HuH-7 (cell line): ENCODE data around the gene UBAC2.
A peak's percentile ranks its signal among the peaks of the same experiment; 100 is the strongest.
"Not testable (repeated sequence)": the region's sequence is repeated elsewhere in the genome, so short reads cannot be mapped to it uniquely, and the experiment has no call there.

Experiments
- DNase-seq: peaks from one replicate; pipeline ENCODE4 v3.0.0; 2011; ENCODE audit warnings: low spot score

UBAC2 gene

DNA sequence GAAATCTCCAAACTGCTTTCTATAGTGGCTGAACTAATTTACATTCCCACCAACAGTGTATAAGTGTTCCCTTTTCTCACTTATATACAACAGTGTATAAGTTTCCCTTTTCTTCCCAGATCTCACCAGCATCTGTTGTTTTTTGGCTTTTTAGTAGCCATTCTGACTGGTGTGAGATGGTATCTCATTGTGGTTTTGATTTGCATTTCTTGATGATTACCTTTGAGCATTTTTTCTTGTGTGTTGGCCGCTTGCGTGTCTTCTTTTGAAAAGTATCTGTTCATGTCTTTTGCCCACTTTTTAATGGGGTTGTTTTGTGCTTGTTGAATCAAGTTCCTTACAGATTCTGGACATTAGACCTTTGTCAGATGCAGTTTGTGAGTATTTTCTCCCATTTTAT lies 49.0 kb downstream of the UBAC2 start:
- DNase-seq, result not testable (repeated sequence)

DNA sequence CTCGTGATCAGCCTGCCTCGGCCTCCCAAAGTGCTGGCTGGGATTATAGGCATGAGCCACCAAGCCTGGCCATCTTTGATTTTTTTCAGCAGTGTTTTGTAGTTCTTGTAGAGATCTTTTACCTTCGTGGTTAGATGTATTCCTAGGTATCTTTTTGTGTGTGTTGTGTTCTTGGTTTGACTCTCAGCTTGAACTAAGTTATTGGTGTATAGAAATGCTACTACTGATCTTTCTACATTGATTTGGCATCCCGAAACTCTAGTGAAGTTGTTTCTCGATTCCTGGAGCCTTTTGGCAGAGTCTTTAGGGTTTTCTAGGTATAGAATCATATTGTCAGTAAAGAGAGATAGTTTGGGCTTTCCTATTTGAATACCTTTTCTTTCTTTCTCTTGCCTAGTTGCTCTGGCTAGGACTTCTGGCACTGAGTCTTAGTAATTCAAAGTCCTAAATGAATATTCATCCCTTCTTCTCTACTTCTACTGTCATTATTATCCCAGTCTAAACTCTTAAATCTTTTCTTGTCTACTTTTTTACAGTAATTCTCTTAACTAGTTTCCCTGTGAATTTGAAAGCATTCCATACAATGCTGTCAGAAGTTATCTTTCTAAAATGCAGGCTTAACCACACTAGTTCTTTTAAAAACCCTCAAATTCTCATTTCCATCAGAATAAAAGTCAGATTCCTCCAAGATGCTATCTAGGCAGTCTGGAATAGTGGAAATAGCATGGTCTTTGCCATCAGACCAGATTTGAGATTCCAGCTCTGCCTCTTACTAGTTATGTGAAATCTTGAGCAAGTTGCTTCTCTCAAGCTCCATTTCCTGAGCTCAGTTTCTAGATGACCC lies 50.5 kb downstream of the UBAC2 start:
- no peak for DNase-seq

DNA sequence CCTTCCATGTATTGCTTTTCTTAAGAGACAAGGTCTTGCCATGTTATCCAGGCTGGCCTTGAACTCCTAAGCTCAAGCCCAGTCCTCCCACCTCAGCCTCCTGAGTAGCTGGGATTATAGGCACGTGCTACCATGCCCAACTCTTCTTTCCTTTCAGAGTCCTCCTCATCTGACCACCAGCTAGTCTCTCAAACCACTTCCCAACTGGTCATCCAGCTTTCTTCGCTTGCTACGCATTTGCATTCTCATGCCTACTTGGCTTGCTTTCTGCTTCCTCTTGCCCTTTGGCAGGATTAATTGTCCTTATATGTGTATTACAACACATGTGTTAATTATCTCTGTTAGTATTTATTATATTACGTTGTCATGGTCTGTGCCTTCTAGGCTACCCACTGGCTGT lies 51.3 kb downstream of the UBAC2 start:
- DNase-seq, result no peak

- DNase-seq, result no peak
Observed at GRCh38 chr13:99254830-99255229, 54.2 kb downstream of the UBAC2 start.

GRCh38 chr13:99255271-99255670 lies 54.6 kb downstream of the UBAC2 start:
- DNase-seq, result no peak

- no peak for DNase-seq
Observed at GRCh38 chr13:99256283-99256682, 55.6 kb downstream of the UBAC2 start.

DNA sequence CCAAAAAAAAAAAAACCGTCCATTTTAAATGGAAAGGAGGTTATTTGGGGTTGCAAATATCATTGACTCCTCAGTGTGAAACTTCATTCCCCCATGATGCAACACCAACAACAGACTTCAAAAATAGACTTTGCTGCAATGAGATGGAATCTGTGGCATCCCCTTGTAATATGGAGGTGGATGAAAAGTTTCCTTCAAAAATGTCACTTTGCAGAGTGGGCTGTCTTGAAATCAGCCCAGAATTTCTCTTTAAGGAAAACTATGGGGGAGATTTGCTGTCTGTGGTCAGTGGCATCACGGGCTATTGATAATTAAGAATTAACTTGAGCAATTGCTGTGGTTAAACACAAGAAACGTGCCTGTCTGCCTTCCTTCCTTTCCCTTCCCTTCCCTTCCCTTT lies 56.1 kb downstream of the UBAC2 start:
- no peak for DNase-seq

DNA sequence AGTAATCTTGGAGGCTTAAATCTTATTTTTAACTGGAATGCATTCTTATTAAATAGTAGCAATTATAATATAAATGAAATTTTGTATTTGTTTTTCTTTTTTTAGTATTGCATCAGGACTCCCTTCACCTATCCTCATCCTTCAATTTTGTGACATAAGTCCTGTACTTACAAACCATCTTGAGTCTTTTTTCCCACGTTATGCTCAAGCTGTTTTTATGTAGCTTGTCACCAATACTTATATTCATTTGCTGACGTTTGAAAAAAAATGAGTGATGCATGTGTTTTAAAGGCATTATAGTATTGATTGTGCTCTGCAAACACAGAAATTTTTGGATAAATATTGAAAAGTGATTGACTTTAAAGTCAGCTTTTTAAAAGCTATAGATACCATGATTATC lies 56.6 kb downstream of the UBAC2 start:
- no peak for DNase-seq

DNA sequence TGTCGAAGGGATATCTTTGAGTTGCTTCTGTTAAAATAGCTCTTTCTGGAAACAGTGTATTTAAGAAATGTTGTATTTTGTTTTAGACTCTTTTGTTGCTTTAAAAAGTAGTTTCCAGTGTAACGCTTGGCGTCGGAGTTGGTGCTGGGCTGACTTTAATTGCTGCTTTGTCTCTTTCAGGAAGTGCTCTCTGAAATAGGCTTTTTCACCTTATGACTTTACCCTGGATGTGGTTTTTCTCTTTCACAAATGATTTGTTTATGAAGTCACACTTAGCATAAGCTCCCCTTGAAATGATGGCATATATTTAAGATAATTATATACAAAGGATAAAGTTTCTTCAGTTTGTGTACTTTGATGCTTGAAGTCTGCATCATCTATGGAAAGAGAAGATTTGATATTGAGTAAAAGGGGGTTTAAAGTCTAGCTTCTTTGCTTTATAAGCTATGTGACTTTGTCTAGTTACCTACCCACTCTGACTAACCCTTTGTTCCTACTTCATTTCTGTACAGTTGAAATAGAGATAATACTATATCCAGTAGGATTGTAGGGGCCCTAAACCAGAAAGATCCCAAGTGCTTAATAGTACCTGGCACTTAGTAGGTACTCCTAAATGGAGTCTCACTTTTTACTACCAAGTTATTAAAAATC lies 57.7 kb downstream of the UBAC2 start, which contains the start of gene GPR18:
TSS of gene GPR18 (minus strand) at position 170 of the 651 bp plus-strand sequence. CDS start 2,507 bp downstream, outside the sequence.
- no peak for DNase-seq

DNA sequence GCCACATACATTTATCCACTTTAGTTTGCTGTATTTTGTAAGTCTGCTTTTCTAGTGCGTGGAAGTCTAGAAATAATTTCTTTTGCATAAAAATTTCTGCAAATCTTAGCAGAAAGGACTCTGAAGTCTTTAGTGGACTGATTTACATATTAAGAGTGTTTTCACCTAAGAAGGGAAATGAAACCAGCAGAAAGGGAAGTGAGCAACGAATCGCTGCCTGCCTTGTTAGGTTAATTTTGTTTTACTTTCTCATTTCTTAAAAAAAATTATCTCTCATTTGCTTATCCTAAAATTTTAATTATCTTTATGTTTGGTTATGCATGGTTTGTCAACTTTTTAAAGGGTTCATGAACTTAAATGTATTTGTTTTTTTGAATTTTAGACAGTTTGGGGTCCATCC lies 58.3 kb downstream of the UBAC2 start:
- no peak for DNase-seq

GRCh38 chr13:99260216-99260615 lies 59.6 kb downstream of the UBAC2 start:
- DNase-seq, result no peak

GRCh38 chr13:99261059-99261458 lies 60.4 kb downstream of the UBAC2 start:
- DNase-seq, result peak; percentile 17

GRCh38 chr13:99263126-99263785 lies 62.6 kb downstream of the UBAC2 start:
- no peak for DNase-seq

DNA sequence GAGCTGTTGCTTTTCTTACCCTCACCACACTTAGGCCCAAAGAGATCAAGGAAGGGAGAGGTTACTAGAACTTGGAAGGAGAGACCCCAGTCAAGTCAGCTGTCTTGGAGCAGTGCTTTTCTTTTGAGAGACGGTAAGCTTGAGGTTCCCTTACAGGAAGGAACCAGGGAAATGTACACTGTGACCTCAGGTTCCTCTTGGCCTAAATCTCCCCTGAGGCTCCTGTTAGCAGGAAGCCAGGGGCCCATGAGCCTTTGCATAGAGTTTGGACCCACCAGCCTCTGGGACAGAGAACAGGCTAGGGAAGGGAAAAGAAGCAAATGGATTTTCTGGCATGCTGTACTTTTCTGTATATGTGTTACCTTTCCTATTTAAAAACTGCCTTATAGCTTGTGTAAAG lies 63.4 kb downstream of the UBAC2 start:
- DNase-seq, result no peak

DNA sequence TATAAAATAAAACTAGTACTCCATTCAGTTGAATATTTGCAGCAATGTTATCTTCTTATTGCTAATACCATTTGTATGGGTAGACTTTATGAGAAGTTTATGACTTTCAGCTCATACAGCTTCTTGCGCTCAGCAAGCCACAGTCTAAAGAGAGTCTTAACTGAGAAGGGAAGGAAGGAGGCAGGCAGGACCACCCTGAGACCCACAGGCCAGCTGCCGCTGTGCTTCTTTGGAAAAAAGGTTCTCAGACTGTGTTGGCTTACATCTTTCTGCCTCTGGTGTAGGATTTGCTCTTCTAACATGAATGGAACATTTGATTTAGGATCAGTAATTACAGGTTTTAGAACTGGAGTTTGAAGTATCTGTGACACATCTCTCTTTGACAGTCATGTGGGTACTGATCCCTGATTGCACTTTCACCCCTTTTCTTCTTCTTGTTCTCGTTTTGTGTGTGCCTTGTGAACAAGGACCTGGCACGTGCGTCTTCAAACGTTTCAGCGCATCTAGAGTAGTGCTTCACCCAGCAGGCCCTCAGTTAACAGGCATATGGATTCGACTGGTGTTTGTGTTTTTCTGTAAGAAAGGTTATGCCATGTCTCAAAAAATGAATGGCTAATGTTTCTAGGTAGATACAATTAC lies 64.6 kb downstream of the UBAC2 start:
- DNase-seq, result no peak

GRCh38 chr13:99265821-99266426 lies 65.3 kb downstream of the UBAC2 start:
- DNase-seq, result no peak

GRCh38 chr13:99266827-99267226 lies 66.2 kb downstream of the UBAC2 start:
- no peak for DNase-seq

DNA sequence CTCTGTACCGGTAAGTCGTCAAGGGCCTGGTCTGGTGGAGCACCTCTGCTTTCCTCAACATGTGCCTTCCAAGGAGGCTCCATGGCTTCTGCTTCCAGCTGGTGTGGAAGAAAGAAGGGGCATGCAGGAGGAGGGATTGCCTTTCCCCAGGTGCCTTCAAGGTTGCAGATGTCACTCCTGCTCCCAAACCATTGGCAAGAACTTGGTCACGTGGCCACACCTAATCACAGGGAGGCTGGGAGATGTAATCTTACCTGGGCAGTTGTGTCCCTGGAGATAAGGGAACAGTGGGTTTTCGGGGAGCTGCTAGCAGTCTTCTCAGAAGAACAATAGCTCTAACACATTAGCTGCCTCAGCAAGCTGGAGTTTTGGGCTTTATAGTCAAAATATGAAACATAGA lies 67.3 kb downstream of the UBAC2 start:
- DNase-seq, result no peak

DNA sequence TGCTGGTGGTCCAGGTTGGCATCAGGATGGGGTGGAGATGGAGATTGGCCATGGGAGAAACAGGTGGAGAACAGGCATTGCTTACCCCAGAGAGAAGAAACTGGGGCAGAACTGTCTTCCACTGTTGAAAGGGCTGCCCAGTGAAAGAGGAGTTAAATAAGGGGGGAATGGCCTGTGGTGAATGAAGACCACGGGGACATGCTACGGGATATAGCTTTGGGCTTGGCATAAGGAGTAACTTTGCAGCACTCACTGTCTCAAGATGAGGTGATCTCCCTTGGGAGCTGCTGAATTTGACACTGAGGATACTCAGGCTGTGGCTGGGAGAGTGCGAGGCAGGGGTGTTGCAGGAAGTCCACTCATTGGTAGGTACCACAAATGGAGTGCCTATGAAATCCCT lies 68.2 kb downstream of the UBAC2 start:
- no peak for DNase-seq

DNA sequence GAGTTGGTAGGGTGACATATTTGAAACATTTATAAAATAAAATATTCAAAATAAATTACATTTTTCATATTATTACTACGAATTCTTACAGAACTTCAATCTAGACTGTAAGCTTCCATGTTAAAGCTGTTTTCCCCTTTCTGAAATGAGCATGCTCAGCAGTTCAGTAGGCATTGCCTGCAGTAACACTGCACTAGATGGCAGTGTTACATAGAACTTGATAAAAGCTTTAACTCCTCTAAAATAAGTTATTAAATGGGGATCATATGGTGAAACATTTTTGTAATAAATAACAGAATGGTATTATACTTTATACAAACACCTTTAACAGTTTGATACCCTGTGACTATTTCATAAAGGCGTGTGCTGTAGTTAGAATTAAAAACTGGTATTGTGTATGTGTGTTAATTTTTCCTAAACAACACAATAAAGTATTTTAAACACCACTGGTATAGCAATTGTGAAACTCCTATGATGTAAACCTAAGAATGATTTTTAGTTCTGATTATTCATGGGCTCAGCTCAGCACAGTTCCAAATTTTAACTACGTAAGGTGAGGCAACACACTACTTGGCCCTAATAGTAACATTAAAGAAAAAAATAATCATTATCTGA lies 69.1 kb downstream of the UBAC2 start:
- no peak for DNase-seq

DNA sequence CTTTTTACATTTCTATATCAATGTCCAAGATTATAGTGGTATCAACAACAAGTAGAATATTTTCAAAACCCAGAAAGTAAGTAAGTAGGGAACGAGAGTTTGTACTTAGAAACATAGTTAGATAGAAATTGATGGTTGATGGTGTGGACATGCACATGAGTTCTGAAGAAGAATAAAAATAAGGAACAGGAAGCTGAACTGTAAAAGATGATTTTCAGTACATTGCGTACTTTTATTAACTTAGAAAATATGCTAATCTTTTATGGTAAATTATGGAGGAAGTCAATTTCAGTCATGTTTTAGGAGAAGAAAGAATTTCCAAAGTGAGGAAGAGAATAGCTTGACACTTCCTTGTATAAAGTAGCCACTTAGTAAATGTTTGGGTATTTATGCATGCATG lies 69.9 kb downstream of the UBAC2 start:
- DNase-seq, result no peak

DNA sequence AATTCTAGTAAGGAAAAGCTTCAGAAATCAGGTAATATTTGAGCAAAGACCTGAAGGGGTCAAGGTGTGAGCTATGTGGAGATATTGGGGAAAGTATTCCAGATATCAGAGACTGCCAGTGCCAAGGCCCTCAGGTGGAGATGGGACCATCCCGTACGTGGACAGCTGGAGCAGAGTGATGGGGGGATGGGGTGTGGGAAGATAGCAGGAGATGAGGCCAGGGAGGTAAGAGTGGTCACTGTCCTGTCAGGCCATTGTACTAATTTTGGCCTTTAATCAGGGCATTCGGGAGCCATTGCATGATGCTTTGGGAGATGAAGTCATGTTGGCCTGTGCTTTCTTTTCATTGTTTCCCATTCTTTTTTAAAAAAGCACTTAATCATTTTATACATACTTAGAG lies 70.6 kb downstream of the UBAC2 start:
- no peak for DNase-seq
